ENCODE results near the gene PRDM16. TPM values are rescaled to one million over a fixed set of nuclear protein-coding genes. Genes with fewer than 3 reads are reported as not detected.

The PRDM16 gene
- total and polyA plus RNA-seq, 2 donors (not counting 1 experiment from before 2014, with no cell fraction given), result 0.03 to 0.12 TPM

- no peaks in the 10 kb centered on the region for H3K27me3 ChIP-seq (replicated peaks in 1 of 4; ENCODE audit: control extremely low read depth in 1 of 4, control insufficient read depth in 3 of 4, insufficient read depth in 4 of 4, low read length in 3 of 4)
- no peak for TF ChIP-seq CTCF (IDR thresholded peaks at IDR 0.05)
- TF ChIP-seq EZH2 (IDR thresholded peaks at IDR 0.05; ENCODE audit: borderline replicate concordance, insufficient read depth, low read depth, low read length, poor library complexity, severe bottlenecking), result no peak
- H3K36me3 ChIP-seq (replicated peaks in 1 of 2; ENCODE audit: control extremely low read depth in 1 of 2, control insufficient read depth in 1 of 2, extremely low read depth in 1 of 2, insufficient read depth in 2 of 2, low read length in 1 of 2), result no peaks in the 10 kb centered on the region
- H2AFZ ChIP-seq (ENCODE audit: insufficient read depth, low read depth, low read length, poor library complexity, severe bottlenecking), result no peak overlapping the region
- no peaks in the 10 kb centered on the region for H3K4me1 ChIP-seq (ENCODE audit: control insufficient read depth in 2 of 2, insufficient read depth in 2 of 2, low read length in 2 of 2)
- Mint-ChIP-seq H3K4me3 (no peak overlapping the region), H3K4me1 (no peaks in the 10 kb centered on the region), H3K9me3 (ENCODE audit: insufficient read depth) (no peaks in the 10 kb centered on the region), H3K27ac (no peak overlapping the region), H3K27me3 (no peaks in the 10 kb centered on the region)
- H3K9ac ChIP-seq (ENCODE audit: low read length), result no peak overlapping the region
- ATAC-seq (ENCODE audit: low read depth) (no peak), DNase-seq (no peak)
- CTCF ChIA-PET, result no interaction called here
- no peaks in the 10 kb centered on the region for H3K79me2 ChIP-seq (ENCODE audit: control insufficient read depth, insufficient read depth, low read length)
- H3K4me2 ChIP-seq (replicated peaks; ENCODE audit: low read depth, low read length, poor library complexity, severe bottlenecking), result no peak overlapping the region
- no peak overlapping the region for H3K27ac ChIP-seq (ENCODE audit: low read length in 2 of 2)
- no peak overlapping the region for H3K4me3 ChIP-seq (ENCODE audit: control extremely low read depth in 1 of 5, extremely low read depth in 1 of 5, insufficient read depth in 1 of 5, low read depth in 2 of 5, low read length in 4 of 5)
- intact Hi-C loops (cut with micrococcal nuclease), result no loop called here
- no peaks in the 10 kb centered on the region for H4K20me1 ChIP-seq (ENCODE audit: control insufficient read depth, insufficient read depth, low read length, poor library complexity, severe bottlenecking)
- peaks cover 0 to 29% (median 0%) of the 10 kb centered on the region in 3 donors for H3K9me3 ChIP-seq (ENCODE audit: control extremely low read depth in 1 of 3, control insufficient read depth in 2 of 3, insufficient read depth in 1 of 3, low read length in 2 of 3)
- POLR2A ChIA-PET, result no interaction called here
- 92% methylated on average over 15 of the region's 15 CpGs for WGBS (ENCODE audit: insufficient coverage)
Observed at GRCh38 chr1:3335754-3336640, 267.0 kb downstream of the PRDM16 start.
